ENCODE data around the gene NCK2. TPM values are rescaled to one million over a fixed set of nuclear protein-coding genes. Genes with fewer than 3 reads are reported as not detected.

Gene NCK2
- total RNA-seq, 6 experiments from 2014 or later: 18.6 to 20.2 (median 19.8) TPM

GRCh38 chr2:105781274-105781978 lies 36.7 kb downstream of the NCK2 start:
- H3K27ac Mint-ChIP-seq: no peak overlapping the region
- no peaks in the 10 kb centered on the region; the same call in 1 of the 2 replicates for H3K27me3 Mint-ChIP-seq (ENCODE audit: insufficient read depth)
- H3K4me3 Mint-ChIP-seq: no peak overlapping the region
- no peak for TF ChIP-seq CTCF (IDR thresholded peaks at IDR 0.05)
- H3K36me3 Mint-ChIP-seq (ENCODE audit: low read depth): no peaks in the 10 kb centered on the region
- peaks cover 6% of the 10 kb centered on the region; the same call in 1 of the 2 replicates for H3K4me1 Mint-ChIP-seq (ENCODE audit: low read depth)
- no peak for DNase-seq
- H3K9me3 Mint-ChIP-seq: no peaks in the 10 kb centered on the region

GRCh38 chr2:105782123-105782522 lies 37.4 kb downstream of the NCK2 start:
- Mint-ChIP-seq H3K27me3 (ENCODE audit: insufficient read depth) (no peaks in the 10 kb centered on the region; the same call in none of the 2 replicates), H3K4me3 (no peak overlapping the region), H3K27ac (no peak overlapping the region), H3K9me3 (no peaks in the 10 kb centered on the region), H3K36me3 (ENCODE audit: low read depth) (no peaks in the 10 kb centered on the region), H3K4me1 (ENCODE audit: low read depth) (peaks cover 6% of the 10 kb centered on the region; the same call in 1 of the 2 replicates)
- no peak for DNase-seq
- TF ChIP-seq CTCF (IDR thresholded peaks at IDR 0.05): peak; percentile 11; the same call in 1 of the 2 replicates

GRCh38 chr2:105782646-105783045 lies 37.9 kb downstream of the NCK2 start:
- Mint-ChIP-seq H3K4me3 (no peak overlapping the region), H3K27ac (no peak overlapping the region), H3K27me3 (ENCODE audit: insufficient read depth) (no peaks in the 10 kb centered on the region; the same call in none of the 2 replicates), H3K36me3 (ENCODE audit: low read depth) (no peaks in the 10 kb centered on the region), H3K4me1 (ENCODE audit: low read depth) (peaks cover 6% of the 10 kb centered on the region; the same call in 1 of the 2 replicates), H3K9me3 (no peaks in the 10 kb centered on the region)
- no peak for TF ChIP-seq CTCF (IDR thresholded peaks at IDR 0.05)
- no peak for DNase-seq

GRCh38 chr2:105783151-105783738 lies 38.5 kb downstream of the NCK2 start:
- no peak for DNase-seq
- TF ChIP-seq CTCF (IDR thresholded peaks at IDR 0.05): no peak
- H3K4me3 Mint-ChIP-seq: no peak overlapping the region
- H3K36me3 Mint-ChIP-seq (ENCODE audit: low read depth): no peaks in the 10 kb centered on the region
- no peaks in the 10 kb centered on the region for H3K9me3 Mint-ChIP-seq
- H3K27me3 Mint-ChIP-seq (ENCODE audit: insufficient read depth): no peaks in the 10 kb centered on the region; the same call in none of the 2 replicates
- H3K4me1 Mint-ChIP-seq (ENCODE audit: low read depth): peaks cover 6% of the 10 kb centered on the region; the same call in 1 of the 2 replicates
- H3K27ac Mint-ChIP-seq: no peak overlapping the region

GRCh38 chr2:105783972-105784371 lies 39.3 kb downstream of the NCK2 start:
- Mint-ChIP-seq H3K27me3 (ENCODE audit: insufficient read depth) (no peaks in the 10 kb centered on the region; the same call in none of the 2 replicates), H3K4me3 (no peak overlapping the region), H3K27ac (no peak overlapping the region), H3K4me1 (ENCODE audit: low read depth) (peaks cover 12% of the 10 kb centered on the region), H3K36me3 (ENCODE audit: low read depth) (no peaks in the 10 kb centered on the region), H3K9me3 (no peaks in the 10 kb centered on the region)
- DNase-seq: no peak
- TF ChIP-seq CTCF (IDR thresholded peaks at IDR 0.05): no peak

All from HFFc6 (cell line).